ENCODE results near the gene PHF21A.

DNA sequence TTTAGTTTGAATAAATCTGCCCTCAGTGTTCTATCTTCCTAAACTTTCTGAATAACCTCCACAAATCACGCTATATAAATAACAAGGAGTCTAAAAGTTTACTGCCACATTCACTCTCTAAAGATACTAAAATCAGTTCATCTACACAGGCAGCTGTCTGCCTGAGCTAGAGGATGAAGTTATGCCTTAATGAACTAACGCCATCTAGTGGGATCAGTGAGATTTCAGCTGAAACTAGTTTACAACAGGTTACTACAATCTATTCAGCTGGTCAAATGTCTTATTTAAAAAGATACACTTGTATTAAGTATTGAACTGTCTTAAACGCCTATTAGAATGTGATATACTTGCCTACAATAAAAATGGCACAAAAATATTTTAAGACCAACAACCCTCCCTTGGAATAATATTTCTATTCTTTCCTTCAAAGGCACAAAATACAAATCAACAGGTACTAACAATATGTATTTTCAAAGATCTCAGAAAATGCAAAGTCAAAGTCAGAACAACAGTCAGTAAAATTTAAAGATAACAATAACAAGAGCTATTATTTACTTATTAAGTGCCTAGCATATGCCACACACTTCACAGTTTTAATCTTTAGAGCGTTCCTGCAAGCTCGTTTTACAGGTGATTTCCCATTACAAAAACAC lies 114.7 kb downstream of the PHF21A start:
- TF ChIP-seq CTCF (IDR thresholded peaks at IDR 0.05), result peak; percentile 56 to 76 (median 58)
- no peak for TF ChIP-seq POLR2A (IDR thresholded peaks at IDR 0.05)
